HepG2 (cell line): Measurements from ENCODE around the gene PHLDB1.

ENCODE experiments used
- MIXL1 ChIP-seq: IDR thresholded peaks from 2 replicates; pipeline ENCODE4 v1.6.1; 2016
- ZNF138 ChIP-seq: sonication (generic); formaldehyde crosslinking; IDR thresholded peaks from 2 replicates; pipeline ENCODE4 v1.5.0; 2020; ENCODE audit warnings: mild to moderate bottlenecking, low read depth, missing genetic modification reagents
- TF ChIP-seq, protein P1 (sequence below): sonication (generic); formaldehyde crosslinking; IDR thresholded peaks from 2 replicates; pipeline ENCODE4 v1.5.0; 2020; ENCODE audit warnings: mild to moderate bottlenecking, missing genetic modification reagents, moderate library complexity

DNA sequence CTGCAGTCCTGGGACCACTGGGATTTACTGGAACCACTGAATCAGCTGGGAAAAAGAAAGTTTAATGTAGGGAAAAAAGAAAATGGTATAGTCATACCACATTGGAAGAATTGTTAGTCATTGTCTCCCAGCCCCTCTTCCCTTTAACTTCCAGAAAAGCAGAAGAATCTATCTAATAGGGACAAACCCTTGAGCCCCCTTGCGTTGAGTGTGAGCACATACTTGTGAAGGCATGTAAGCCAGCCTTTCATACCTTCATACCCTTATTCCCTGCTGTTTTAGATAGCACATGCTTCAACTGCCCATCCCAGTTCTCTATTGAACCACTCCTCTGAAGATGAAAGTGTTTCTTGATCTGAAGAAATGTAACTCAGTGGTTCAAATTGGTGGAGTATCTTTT is 65.4 kb downstream of the PHLDB1 start:
- TF ChIP-seq ZNF138 (CRISPR knock-in tag) (no peak), MIXL1 (CRISPR knock-in tag) (no peak)
- TF ChIP-seq, protein P1, sequence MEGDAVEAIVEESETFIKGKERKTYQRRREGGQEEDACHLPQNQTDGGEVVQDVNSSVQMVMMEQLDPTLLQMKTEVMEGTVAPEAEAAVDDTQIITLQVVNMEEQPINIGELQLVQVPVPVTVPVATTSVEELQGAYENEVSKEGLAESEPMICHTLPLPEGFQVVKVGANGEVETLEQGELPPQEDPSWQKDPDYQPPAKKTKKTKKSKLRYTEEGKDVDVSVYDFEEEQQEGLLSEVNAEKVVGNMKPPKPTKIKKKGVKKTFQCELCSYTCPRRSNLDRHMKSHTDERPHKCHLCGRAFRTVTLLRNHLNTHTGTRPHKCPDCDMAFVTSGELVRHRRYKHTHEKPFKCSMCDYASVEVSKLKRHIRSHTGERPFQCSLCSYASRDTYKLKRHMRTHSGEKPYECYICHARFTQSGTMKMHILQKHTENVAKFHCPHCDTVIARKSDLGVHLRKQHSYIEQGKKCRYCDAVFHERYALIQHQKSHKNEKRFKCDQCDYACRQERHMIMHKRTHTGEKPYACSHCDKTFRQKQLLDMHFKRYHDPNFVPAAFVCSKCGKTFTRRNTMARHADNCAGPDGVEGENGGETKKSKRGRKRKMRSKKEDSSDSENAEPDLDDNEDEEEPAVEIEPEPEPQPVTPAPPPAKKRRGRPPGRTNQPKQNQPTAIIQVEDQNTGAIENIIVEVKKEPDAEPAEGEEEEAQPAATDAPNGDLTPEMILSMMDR (CRISPR knock-in tag) = peak; percentile 42
